Stimulated activated CD4-positive, alpha-beta T cell treated with anti-CD3 and anti-CD28 coated beads, Interleukin-15, amount 100 ng/mL, for 24 hours (primary cell): ENCODE results near the gene GABRG1.

ENCODE experiments used
- DNase-seq: peaks from one replicate; pipeline ENCODE4 v3.0.0-alpha.2; 2020

GABRG1 gene

GRCh38 chr4:46123913-46124755 lies at the start of gene GABRG1:
GABRG1 (minus strand) TSS chr4:46124054; CDS start chr4:46123913, 141 bp downstream.
- DNase-seq = no peak

GRCh38 chr4:46146993-46147392 lies 23.1 kb upstream of the GABRG1 start:
- DNase-seq = no peak

- no peak for DNase-seq
Measured at GRCh38 chr4:46131498-46132057, 7.7 kb upstream of the GABRG1 start.

GRCh38 chr4:46124773-46125413 lies 1.0 kb upstream of the GABRG1 start:
- no peak for DNase-seq

- no peak for DNase-seq
Measured at GRCh38 chr4:46081674-46082073, 42.2 kb downstream of the GABRG1 start.

GRCh38 chr4:46081248-46081647 lies 42.6 kb downstream of the GABRG1 start:
- no peak for DNase-seq

GRCh38 chr4:46073778-46074177 lies 50.1 kb downstream of the GABRG1 start:
- no peak for DNase-seq

- DNase-seq = no peak
Measured at GRCh38 chr4:46051392-46051791, 72.5 kb downstream of the GABRG1 start.

- DNase-seq = no peak
Measured at GRCh38 chr4:46032056-46032455, 91.8 kb downstream of the GABRG1 start.

GRCh38 chr4:46016306-46016705 lies 107.5 kb downstream of the GABRG1 start:
- DNase-seq = no peak

- DNase-seq = no peak
Measured at GRCh38 chr4:45992728-45993127, 131.1 kb downstream of the GABRG1 start.

- no peak for DNase-seq
Measured at GRCh38 chr4:45989775-45990174, 134.1 kb downstream of the GABRG1 start.

GRCh38 chr4:45987858-45988257 lies 136.0 kb downstream of the GABRG1 start:
- DNase-seq = no peak
